SK-N-SH (cell line): ENCODE measurements around the gene HNRNPAB.

Experiments
- CHD2 ChIP-seq: fragments of 150-350 bp; IDR thresholded peaks from 2 replicates; pipeline ENCODE4 v1.6.1; 2018; ENCODE audit warnings: low read length; ENCODE audit not compliant: partially characterized antibody
- EZH2phosphoT487 ChIP-seq: fragments of 200-600 bp; sonication (generic); IDR thresholded peaks from 2 replicates; pipeline ENCODE4 v1.6.1; 2017; ENCODE audit warnings: low read depth, mixed run types, mild to moderate bottlenecking, antibody characterized with exemption, moderate library complexity, borderline replicate concordance
- MEF2A ChIP-seq: IDR thresholded peaks from 2 replicates; pipeline ENCODE4 v1.4.0; 2012; ENCODE audit warnings: low read depth, borderline replicate concordance
- MXI1 ChIP-seq: IDR thresholded peaks from 2 replicates; pipeline ENCODE4 v1.6.1; 2012; ENCODE audit warnings: mild to moderate bottlenecking, low read depth, low read length, improper control_type of control experiment
- POLR2AphosphoS5 ChIP-seq: IDR thresholded peaks from 2 replicates; pipeline ENCODE4 v1.6.1; 2012; ENCODE audit warnings: low read depth, low read length
- USF2 ChIP-seq: fragments of 150-350 bp; IDR thresholded peaks from 2 replicates; pipeline ENCODE4 v1.6.1; 2017; ENCODE audit warnings: antibody characterized with exemption, low read length, low read depth, borderline replicate concordance
- YY1 ChIP-seq: IDR thresholded peaks from 2 replicates; pipeline ENCODE4 v1.4.0; 2012; ENCODE audit warnings: low read depth, mild to moderate bottlenecking
- TF ChIP-seq, protein P1 (sequence below): fragments of 200-600 bp; sonication (generic); IDR thresholded peaks from 2 replicates; pipeline ENCODE4 v1.6.1; 2017; ENCODE audit warnings: antibody characterized with exemption, mild to moderate bottlenecking, moderate library complexity

DNA sequence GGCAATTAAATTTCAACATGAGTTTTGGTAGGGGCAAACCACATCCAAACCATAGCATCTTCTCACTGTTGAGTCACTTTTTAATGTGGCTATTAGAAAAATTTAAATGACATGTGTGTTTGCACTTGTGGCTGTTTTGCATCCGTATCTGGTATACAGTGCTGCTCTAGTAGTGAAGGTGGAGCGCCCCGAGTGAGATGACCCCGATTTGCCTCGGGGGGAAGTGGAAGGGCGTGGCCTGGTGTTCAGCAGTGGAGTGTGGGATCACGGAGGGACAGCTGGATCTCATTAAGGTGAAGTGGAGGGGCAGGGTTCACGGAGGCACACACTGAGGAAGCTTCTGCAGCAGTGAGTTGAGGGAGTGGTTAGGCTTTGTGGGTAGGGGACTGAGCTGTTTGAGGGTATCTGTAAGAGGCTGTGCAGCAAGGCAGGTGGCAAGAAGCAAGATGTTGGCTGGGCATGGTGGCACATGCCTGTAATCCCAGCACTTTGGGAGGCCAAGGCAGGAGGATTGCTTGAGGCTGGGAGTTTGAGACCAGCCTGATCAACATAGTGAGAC lies 11.0 kb upstream of the HNRNPAB start:
- no peak for TF ChIP-seq USF2
- no peak for TF ChIP-seq POLR2AphosphoS5
- no peak for TF ChIP-seq EZH2phosphoT487
- TF ChIP-seq, protein P1, sequence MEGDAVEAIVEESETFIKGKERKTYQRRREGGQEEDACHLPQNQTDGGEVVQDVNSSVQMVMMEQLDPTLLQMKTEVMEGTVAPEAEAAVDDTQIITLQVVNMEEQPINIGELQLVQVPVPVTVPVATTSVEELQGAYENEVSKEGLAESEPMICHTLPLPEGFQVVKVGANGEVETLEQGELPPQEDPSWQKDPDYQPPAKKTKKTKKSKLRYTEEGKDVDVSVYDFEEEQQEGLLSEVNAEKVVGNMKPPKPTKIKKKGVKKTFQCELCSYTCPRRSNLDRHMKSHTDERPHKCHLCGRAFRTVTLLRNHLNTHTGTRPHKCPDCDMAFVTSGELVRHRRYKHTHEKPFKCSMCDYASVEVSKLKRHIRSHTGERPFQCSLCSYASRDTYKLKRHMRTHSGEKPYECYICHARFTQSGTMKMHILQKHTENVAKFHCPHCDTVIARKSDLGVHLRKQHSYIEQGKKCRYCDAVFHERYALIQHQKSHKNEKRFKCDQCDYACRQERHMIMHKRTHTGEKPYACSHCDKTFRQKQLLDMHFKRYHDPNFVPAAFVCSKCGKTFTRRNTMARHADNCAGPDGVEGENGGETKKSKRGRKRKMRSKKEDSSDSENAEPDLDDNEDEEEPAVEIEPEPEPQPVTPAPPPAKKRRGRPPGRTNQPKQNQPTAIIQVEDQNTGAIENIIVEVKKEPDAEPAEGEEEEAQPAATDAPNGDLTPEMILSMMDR = no peak
- no peak for TF ChIP-seq MEF2A
- TF ChIP-seq MXI1 = no peak
- TF ChIP-seq CHD2 = no peak
- TF ChIP-seq YY1 = no peak
